ENCODE results near the gene NLRC5.
"Not testable (repeated sequence)": the region's sequence is repeated elsewhere in the genome, so short reads cannot be mapped to it uniquely, and the experiment has no call there.

NLRC5 gene

GRCh38 chr16:57001026-57001679, 11.8 kb downstream of the NLRC5 start:
- DNase-seq (ENCODE audit: low read depth), result no peak

- no peak for DNase-seq (ENCODE audit: low read depth)
Measured at GRCh38 chr16:57003439-57004386, 14.4 kb downstream of the NLRC5 start.

- DNase-seq (ENCODE audit: low read depth), result no peak
Measured at GRCh38 chr16:57004387-57005250, 15.3 kb downstream of the NLRC5 start.

GRCh38 chr16:57005597-57005996, 16.2 kb downstream of the NLRC5 start:
- not testable (repeated sequence) for DNase-seq (ENCODE audit: low read depth)

- no peak for DNase-seq (ENCODE audit: low read depth)
Measured at GRCh38 chr16:57007050-57007449, 17.7 kb downstream of the NLRC5 start.

- DNase-seq (ENCODE audit: low read depth), result no peak
Measured at GRCh38 chr16:57007530-57007929, 18.2 kb downstream of the NLRC5 start.

- DNase-seq (ENCODE audit: low read depth), result no peak
Measured at GRCh38 chr16:57008440-57008839, 19.1 kb downstream of the NLRC5 start.

GRCh38 chr16:57009643-57010170, 20.4 kb downstream of the NLRC5 start:
- DNase-seq (ENCODE audit: low read depth), result no peak

- no peak for DNase-seq (ENCODE audit: low read depth)
Measured at GRCh38 chr16:57012353-57012752, 23.0 kb downstream of the NLRC5 start.

GRCh38 chr16:57013229-57013628, 23.9 kb downstream of the NLRC5 start:
- DNase-seq (ENCODE audit: low read depth), result no peak

- no peak for DNase-seq (ENCODE audit: low read depth)
Measured at GRCh38 chr16:57013902-57014301, 24.5 kb downstream of the NLRC5 start.

GRCh38 chr16:57016301-57016700, 26.9 kb downstream of the NLRC5 start:
- DNase-seq (ENCODE audit: low read depth), result no peak

- DNase-seq (ENCODE audit: low read depth), result no peak
Measured at GRCh38 chr16:57016831-57017230, 27.5 kb downstream of the NLRC5 start.

GRCh38 chr16:57017251-57017650, 27.9 kb downstream of the NLRC5 start:
- no peak for DNase-seq (ENCODE audit: low read depth)

- DNase-seq (ENCODE audit: low read depth), result no peak
Measured at GRCh38 chr16:57019746-57020145, 30.4 kb downstream of the NLRC5 start.

GRCh38 chr16:57020651-57021050, 31.3 kb downstream of the NLRC5 start:
- no peak for DNase-seq (ENCODE audit: low read depth)

GRCh38 chr16:57021757-57022156, 32.4 kb downstream of the NLRC5 start:
- no peak for DNase-seq (ENCODE audit: low read depth)

- no peak for DNase-seq (ENCODE audit: low read depth)
Measured at GRCh38 chr16:57022445-57022844, 33.1 kb downstream of the NLRC5 start.

GRCh38 chr16:57023541-57024249, 34.3 kb downstream of the NLRC5 start:
- no peak for DNase-seq (ENCODE audit: low read depth)

GRCh38 chr16:57024894-57025680, 35.7 kb downstream of the NLRC5 start:
- no peak for DNase-seq (ENCODE audit: low read depth)
